HCT116 (cell line): ENCODE data around the gene CHAC1. TPM values are rescaled to one million over a fixed set of nuclear protein-coding genes. Genes with fewer than 3 reads are reported as not detected.
A peak's percentile ranks its signal among the peaks of the same experiment; 100 is the strongest.

Experiments
- ATAC-seq: fragments of 200-7000 bp; cut with Tn5 transposase; 2 replicates; pipeline ENCODE4 v1.9.1; 2020; ENCODE audit warnings: mild to moderate bottlenecking, moderate library complexity
- BruUV-seq: library from RNA; stranded (reverse); fragments of 400-500 nt; replicated peaks from 2 replicates; lab custom pipeline; 2021; lab: Mats Ljungman, UMichigan
- CTCF ChIA-PET: fragments of 300-600 bp; sonication (Branson Sonifier 250); formaldehyde crosslinking; loops from one replicate; lab custom pipeline; 2021; ENCODE audit warnings: antibody characterized with exemption; lab: Charles Lee
- POLR2A ChIA-PET: fragments of 300-600, 350-600 bp; sonication (Branson Sonifier 250); formaldehyde crosslinking; loops from one replicate; lab custom pipeline; 2021; ENCODE audit warnings: antibody characterized with exemption; lab: Charles Lee
- RAD21 ChIA-PET, 2 experiments: fragments of 300-600 bp; sonication (Branson Sonifier 250); formaldehyde crosslinking; loops; one replicate each; lab custom pipeline; 2023; ENCODE audit warnings: low total read pairs in 2 of 2; ENCODE audit not compliant: uncharacterized antibody in 2 of 2, unreplicated experiment in 2 of 2, low non-redundant PET in 1 of 2; lab: Charles Lee
- DNase-seq: peaks from one replicate; pipeline ENCODE4 v3.0.0-alpha.2; 2010; ENCODE audit warnings: low read depth, low spot score
- H2AFZ ChIP-seq: fragments of 200-600 bp; shearing (Covaris generic), sonication (generic); 2 replicates; pipeline ENCODE4 v1.6.1; 2017; ENCODE audit warnings: low read depth, mixed run types, mixed read lengths, antibody characterized with exemption, low read length; ENCODE audit not compliant: poor library complexity, severe bottlenecking
- H3K27ac ChIP-seq: 2 replicates; pipeline ENCODE4 v1.5.1; 2012; ENCODE audit warnings: low read depth, low read length
- H3K27me3 ChIP-seq: fragments of 200-600 bp; sonication (generic); 2 replicates; pipeline ENCODE4 v1.6.1; 2016; ENCODE audit warnings: mixed run types, low read length, mixed read lengths; ENCODE audit not compliant: insufficient read depth
- H3K36me3 ChIP-seq, 2 experiments: fragments of 200-500 bp in 1 of 2; fragments of 200-600 bp in 1 of 2; sonication (Bioruptor generic) in 1 of 2; sonication (generic) in 1 of 2; 2 replicates each; pipeline versions ENCODE4 v1.5.1 to v1.6.1; 2014 to 2016; ENCODE audit warnings: low read length in 2 of 2, inconsistent platforms in 1 of 2, mixed read lengths in 1 of 2, mixed run types in 1 of 2; ENCODE audit not compliant: insufficient read depth in 2 of 2, control insufficient read depth in 1 of 2
- H3K4me1 ChIP-seq, 2 experiments: fragments of 200-600 bp in 1 of 2; sonication (generic) in 1 of 2; 2 replicates each; pipeline versions ENCODE4 v1.5.1 to v1.6.1; 2012 to 2017; ENCODE audit warnings: low read length in 2 of 2, inconsistent platforms in 1 of 2, mild to moderate bottlenecking in 1 of 2, mixed read lengths in 1 of 2, mixed run types in 1 of 2, moderate library complexity in 1 of 2; ENCODE audit not compliant: insufficient read depth in 2 of 2, control insufficient read depth in 1 of 2
- H3K4me2 ChIP-seq: fragments of 200-600 bp; sonication (generic); 2 replicates; pipeline ENCODE4 v1.6.1; 2017; ENCODE audit warnings: mixed run types, low read length, mixed read lengths
- H3K4me3 ChIP-seq, 2 experiments: fragments of 200-600 bp in 1 of 2; sonication (generic) in 1 of 2; replicated peaks in 1 of 2; 2 replicates each; pipeline ENCODE4 v1.5.1; 2011 to 2016; ENCODE audit warnings: low read length in 2 of 2, control low read depth in 1 of 2, low read depth in 1 of 2, mild to moderate bottlenecking in 1 of 2, mixed read lengths in 1 of 2, mixed run types in 1 of 2
- H3K79me2 ChIP-seq: fragments of 200-600 bp; sonication (generic); 2 replicates; pipeline ENCODE4 v1.6.1; 2017; ENCODE audit warnings: mild to moderate bottlenecking, mixed run types, low read length, moderate library complexity, mixed read lengths; ENCODE audit not compliant: insufficient read depth
- H3K9ac ChIP-seq: fragments of 200-600 bp; sonication (generic); 2 replicates; pipeline ENCODE4 v1.6.1; 2016; ENCODE audit warnings: low read length, mixed read lengths
- H3K9me2 ChIP-seq: fragments of 200-600 bp; sonication (generic), shearing (Covaris generic); 2 replicates; pipeline ENCODE4 v1.6.1; 2017; ENCODE audit warnings: mixed run types, mild to moderate bottlenecking, moderate library complexity; ENCODE audit not compliant: insufficient read depth
- H3K9me3 ChIP-seq, 2 experiments: fragments of 200-500 bp in 1 of 2; fragments of 200-600 bp in 1 of 2; sonication (Bioruptor generic) in 1 of 2; sonication (generic) in 1 of 2; 2 replicates each; pipeline ENCODE4 v1.6.1; 2014 to 2017; ENCODE audit warnings: low read length in 2 of 2, mixed read lengths in 2 of 2, inconsistent platforms in 1 of 2, low read depth in 1 of 2, mild to moderate bottlenecking in 1 of 2, mixed run types in 1 of 2, moderate library complexity in 1 of 2; ENCODE audit not compliant: control insufficient read depth in 1 of 2, insufficient read depth in 1 of 2
- H4K20me1 ChIP-seq: fragments of 200-600 bp; sonication (generic), shearing (Covaris generic); 2 replicates; pipeline ENCODE4 v1.6.1; 2017; ENCODE audit warnings: mixed run types, mild to moderate bottlenecking, moderate library complexity; ENCODE audit not compliant: insufficient read depth
- CEBPB ChIP-seq: IDR thresholded peaks from 2 replicates; pipeline ENCODE4 v1.6.1; 2012; ENCODE audit warnings: low read depth
- ELF1 ChIP-seq: IDR thresholded peaks from 2 replicates; pipeline ENCODE4 v1.6.1; 2012; ENCODE audit warnings: low read depth, borderline replicate concordance
- EZH2 ChIP-seq: fragments of 200-600 bp; sonication (generic); IDR thresholded peaks from 2 replicates; pipeline ENCODE4 v1.6.1; 2017; ENCODE audit warnings: antibody characterized with exemption, mixed run types
- EZH2phosphoT487 ChIP-seq: fragments of 200-600 bp; IDR thresholded peaks from 2 replicates; pipeline ENCODE4 v1.6.1; 2018; ENCODE audit warnings: antibody characterized with exemption, borderline replicate concordance
- POLR2A ChIP-seq: IDR thresholded peaks from 2 replicates; pipeline ENCODE4 v1.7.0; 2011; ENCODE audit warnings: borderline replicate concordance; ENCODE audit not compliant: insufficient read depth, insufficient read length; ENCODE audit errors: extremely low read depth
- POLR2AphosphoS5 ChIP-seq: IDR thresholded peaks from 2 replicates; pipeline ENCODE4 v1.6.1; 2011; ENCODE audit warnings: mild to moderate bottlenecking, low read depth, low read length, moderate library complexity
- RAD21 ChIP-seq: IDR thresholded peaks from 2 replicates; pipeline ENCODE4 v1.6.1; 2012; ENCODE audit warnings: low read depth, mild to moderate bottlenecking
- SIN3A ChIP-seq: IDR thresholded peaks from 2 replicates; pipeline ENCODE4 v1.6.1; 2012; ENCODE audit warnings: low read depth
- SP1 ChIP-seq: IDR thresholded peaks from 2 replicates; pipeline ENCODE4 v1.6.1; 2012; ENCODE audit warnings: low read depth
- SRF ChIP-seq: IDR thresholded peaks from 2 replicates; pipeline ENCODE4 v1.6.1; 2012; ENCODE audit warnings: low read depth
- TCF7L2 ChIP-seq: IDR thresholded peaks from 2 replicates; pipeline ENCODE4 v1.7.0; 2011; ENCODE audit warnings: borderline replicate concordance, inconsistent platforms; ENCODE audit not compliant: insufficient read depth, insufficient read length; ENCODE audit errors: extremely low read depth
- YY1 ChIP-seq: IDR thresholded peaks from 2 replicates; pipeline ENCODE4 v1.6.1; 2011; ENCODE audit warnings: low read length, low read depth, moderate library complexity, mild to moderate bottlenecking; ENCODE audit not compliant: insufficient replicate concordance; ENCODE audit errors: extremely low read depth
- ZNF274 ChIP-seq: fragments of 200-500 bp; sonication (Bioruptor generic); IDR thresholded peaks from 2 replicates; pipeline ENCODE4 v1.6.1; 2014; ENCODE audit warnings: mild to moderate bottlenecking, low read depth, low read length, inconsistent platforms
- intact Hi-C: fragments of 100-400 bp; cut with micrococcal nuclease; formaldehyde crosslinking; loops from 2 replicates; pipeline ENCODE4 v1.10.0; 2022
- total RNA-seq: library from RNA; stranded (reverse); gene quantifications from one replicate; pipeline ENCODE4 v1.2.1, GENCODE V29; 2021; ENCODE audit not compliant: unreplicated experiment
- TF ChIP-seq, protein P1 (sequence below): IDR thresholded peaks from 2 replicates; pipeline ENCODE4 v1.6.1; 2011; ENCODE audit warnings: mild to moderate bottlenecking, low read length, moderate library complexity; ENCODE audit not compliant: insufficient replicate concordance; ENCODE audit errors: extremely low read depth
- TF ChIP-seq, protein P2 (sequence below): IDR thresholded peaks from 2 replicates; pipeline ENCODE4 v1.6.1; 2012

Gene CHAC1
- total RNA-seq, 1 experiment from 2014 or later = 58.9 TPM

DNA sequence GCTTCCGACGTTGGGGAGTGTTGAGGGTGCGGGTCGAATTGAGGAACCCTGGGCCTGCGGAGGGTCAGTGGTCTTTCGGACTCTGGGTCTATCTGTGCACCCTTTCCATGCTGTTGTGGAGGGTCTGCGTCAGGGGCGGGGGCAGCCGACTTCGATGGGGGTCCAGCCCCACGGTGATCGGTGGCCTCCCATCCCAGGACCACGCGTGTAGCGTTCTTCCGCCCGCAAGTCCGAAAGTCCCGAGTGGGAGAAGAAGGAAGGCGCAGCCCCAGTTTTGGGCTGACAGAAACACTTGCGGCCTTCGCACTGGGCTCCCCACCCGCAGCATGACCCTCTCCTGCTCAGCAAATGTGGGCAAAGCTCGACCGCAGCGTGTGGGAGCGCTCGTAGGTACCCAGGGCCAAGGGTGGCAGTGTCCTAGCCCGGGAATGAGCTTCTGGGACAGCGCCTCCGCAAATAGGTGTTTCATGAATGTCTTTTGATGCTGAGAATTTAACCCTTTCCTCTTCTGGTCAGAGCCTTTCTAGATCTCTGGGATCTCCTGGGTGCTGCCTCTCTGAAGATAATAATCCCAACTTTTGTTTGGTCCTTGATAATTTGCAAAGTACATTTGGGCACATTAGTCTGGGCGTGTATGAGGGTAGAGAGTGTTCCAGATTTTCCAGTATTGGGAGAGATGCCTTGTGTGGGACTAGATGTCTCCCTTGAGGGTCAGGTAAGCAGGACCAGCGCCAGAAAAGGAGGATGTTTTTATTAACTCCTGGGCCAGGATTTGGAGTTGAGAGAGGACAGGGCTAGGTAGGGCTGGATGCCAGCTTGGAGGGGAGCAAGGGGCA lies 26.4 kb upstream of the CHAC1 start:
- Histone ChIP-seq H3K27me3 (peaks cover 15% of the 10 kb centered on the region; the same call in 1 of the 2 replicates), H3K36me3 (no peaks in the 10 kb centered on the region), H3K4me2 (peak overlapping the region; percentile 100), H3K4me3 (no peak overlapping the region), H3K27ac (no peak overlapping the region), H4K20me1 (no peaks in the 10 kb centered on the region), H3K79me2 (no peaks in the 10 kb centered on the region), H3K9me2 (no peaks in the 10 kb centered on the region), H2AFZ (no peak overlapping the region), H3K9ac (no peak overlapping the region), H3K4me1 (peaks cover 19 to 41% of the 10 kb centered on the region in 2 experiments), H3K9me3 (no peaks in the 10 kb centered on the region)
- RAD21 ChIA-PET = no interaction called here
- CTCF ChIA-PET = interaction anchor here (4.8 kb wide), 1 partner anchor 22 kb away, joined by 69 read pairs; no protein-coding TSS in a partner anchor
- intact Hi-C loops = no loop called here
- no TSS peak for BruUV-seq
- ATAC-seq = no peak
- TF ChIP-seq POLR2AphosphoS5 = no peak
- TF ChIP-seq TCF7L2 = no peak
- TF ChIP-seq SRF = no peak
- TF ChIP-seq EZH2phosphoT487 = no peak
- no peak for TF ChIP-seq YY1
- TF ChIP-seq, protein P1, sequence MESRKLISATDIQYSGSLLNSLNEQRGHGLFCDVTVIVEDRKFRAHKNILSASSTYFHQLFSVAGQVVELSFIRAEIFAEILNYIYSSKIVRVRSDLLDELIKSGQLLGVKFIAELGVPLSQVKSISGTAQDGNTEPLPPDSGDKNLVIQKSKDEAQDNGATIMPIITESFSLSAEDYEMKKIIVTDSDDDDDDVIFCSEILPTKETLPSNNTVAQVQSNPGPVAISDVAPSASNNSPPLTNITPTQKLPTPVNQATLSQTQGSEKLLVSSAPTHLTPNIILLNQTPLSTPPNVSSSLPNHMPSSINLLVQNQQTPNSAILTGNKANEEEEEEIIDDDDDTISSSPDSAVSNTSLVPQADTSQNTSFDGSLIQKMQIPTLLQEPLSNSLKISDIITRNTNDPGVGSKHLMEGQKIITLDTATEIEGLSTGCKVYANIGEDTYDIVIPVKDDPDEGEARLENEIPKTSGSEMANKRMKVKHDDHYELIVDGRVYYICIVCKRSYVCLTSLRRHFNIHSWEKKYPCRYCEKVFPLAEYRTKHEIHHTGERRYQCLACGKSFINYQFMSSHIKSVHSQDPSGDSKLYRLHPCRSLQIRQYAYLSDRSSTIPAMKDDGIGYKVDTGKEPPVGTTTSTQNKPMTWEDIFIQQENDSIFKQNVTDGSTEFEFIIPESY = no peak
- no peak for TF ChIP-seq RAD21
- TF ChIP-seq CEBPB = no peak
- no peak for TF ChIP-seq ELF1
- no peak for TF ChIP-seq EZH2
- TF ChIP-seq SP1 = no peak
- no peak for TF ChIP-seq ZNF274
- no peak for TF ChIP-seq POLR2A
- TF ChIP-seq, protein P2, sequence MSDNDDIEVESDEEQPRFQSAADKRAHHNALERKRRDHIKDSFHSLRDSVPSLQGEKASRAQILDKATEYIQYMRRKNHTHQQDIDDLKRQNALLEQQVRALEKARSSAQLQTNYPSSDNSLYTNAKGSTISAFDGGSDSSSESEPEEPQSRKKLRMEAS = no peak
- TF ChIP-seq SIN3A = no peak
- DNase-seq = no peak
- POLR2A ChIA-PET = no interaction called here
